ENCODE measurements around the gene THOC7. TPM values are rescaled to one million over a fixed set of nuclear protein-coding genes. Genes with fewer than 3 reads are reported as not detected.
A peak's percentile ranks its signal among the peaks of the same experiment; 100 is the strongest.

The THOC7 gene
- total RNA-seq, 1 donor from 2014 or later, result 48.9 TPM

DNA sequence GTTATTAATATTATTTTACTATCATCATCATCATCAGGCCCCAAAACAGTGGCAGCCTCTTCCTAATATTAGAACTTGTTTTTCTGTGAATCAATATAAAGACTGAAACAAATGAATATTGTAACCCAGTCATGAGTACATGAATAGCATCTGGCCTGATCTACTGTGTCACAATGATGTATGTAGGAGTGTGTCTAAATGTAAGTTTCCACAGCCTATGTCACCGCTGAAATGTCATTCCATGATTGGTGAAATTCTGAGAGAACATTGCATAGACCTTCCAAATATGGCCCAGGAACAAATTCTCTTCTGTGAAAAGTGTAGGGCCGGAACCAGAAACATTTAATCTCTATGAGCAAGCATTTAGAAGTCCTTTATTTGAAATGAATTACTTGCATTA is 65.1 kb downstream of the THOC7 start:
- no peak for TF ChIP-seq CTCF (IDR thresholded peaks at IDR 0.05)
- Mint-ChIP-seq H3K36me3 (ENCODE audit: low read depth) (no peaks in the 10 kb centered on the region), H3K27me3 (ENCODE audit: low read depth) (peaks cover 9% of the 10 kb centered on the region), H3K27ac (ENCODE audit: unreplicated experiment) (no peak overlapping the region), H3K4me1 (ENCODE audit: low read depth) (no peaks in the 10 kb centered on the region), H3K4me3 (ENCODE audit: unreplicated experiment) (no peak overlapping the region), H3K9me3 (ENCODE audit: low read depth) (no peaks in the 10 kb centered on the region)
- no peak for DNase-seq (ENCODE audit: low spot score)

GRCh38 chr3:63795438-63795837 is 68.2 kb downstream of the THOC7 start:
- Mint-ChIP-seq H3K4me1 (ENCODE audit: low read depth) (no peaks in the 10 kb centered on the region), H3K27me3 (ENCODE audit: low read depth) (peaks cover 6% of the 10 kb centered on the region), H3K4me3 (ENCODE audit: unreplicated experiment) (no peak overlapping the region), H3K36me3 (ENCODE audit: low read depth) (no peaks in the 10 kb centered on the region), H3K27ac (ENCODE audit: unreplicated experiment) (no peak overlapping the region), H3K9me3 (ENCODE audit: low read depth) (no peaks in the 10 kb centered on the region)
- no peak for DNase-seq (ENCODE audit: low spot score)
- TF ChIP-seq CTCF (IDR thresholded peaks at IDR 0.05), result no peak

DNA sequence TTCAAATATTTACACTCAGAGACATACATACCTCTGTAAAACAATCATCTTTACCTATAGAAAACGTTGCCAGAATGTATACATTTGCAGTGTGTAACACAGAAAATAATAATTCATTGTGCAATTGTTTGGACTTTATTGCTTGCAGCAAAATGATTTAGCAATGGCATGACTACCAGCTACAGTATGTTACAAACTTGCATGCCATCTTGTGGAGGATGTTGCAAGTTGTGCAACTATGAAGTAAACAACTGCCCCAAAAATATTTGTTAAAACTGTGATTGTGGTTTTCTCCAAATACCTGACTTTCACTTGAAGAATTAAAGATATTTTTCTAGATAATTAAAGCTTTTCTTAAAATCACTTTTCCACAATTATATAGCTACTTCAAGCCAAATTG is 71.6 kb downstream of the THOC7 start:
- DNase-seq (ENCODE audit: low spot score), result no peak
- H3K27me3 Mint-ChIP-seq (ENCODE audit: low read depth), result peaks cover 2% of the 10 kb centered on the region

More for the DNA sequence above, 71.6 kb downstream of the THOC7 start:
- H3K4me1 Mint-ChIP-seq (ENCODE audit: low read depth), result no peaks in the 10 kb centered on the region
- peak; percentile 75 for TF ChIP-seq CTCF (IDR thresholded peaks at IDR 0.05)
- H3K9me3 Mint-ChIP-seq (ENCODE audit: low read depth), result no peaks in the 10 kb centered on the region
- H3K36me3 Mint-ChIP-seq (ENCODE audit: low read depth), result no peaks in the 10 kb centered on the region
- H3K27ac Mint-ChIP-seq (ENCODE audit: unreplicated experiment), result no peak overlapping the region
- H3K4me3 Mint-ChIP-seq (ENCODE audit: unreplicated experiment), result no peak overlapping the region

Other genes starting within 250 kb of the THOC7 start
- gene SNTN, start 211.1 kb downstream of the THOC7 start, total RNA-seq, result not detected in 3 replicates
- gene C3orf49, start 44.5 kb downstream of the THOC7 start, total RNA-seq, result not detected in 3 replicates
- gene ATXN7, start 62 bp upstream of the THOC7 start, total RNA-seq, result 19.1 to 20.6 TPM (median 19.5 TPM) in 3 replicates
- not detected in 3 replicates for gene SCAANT1, start 48.6 kb upstream of the THOC7 start, total RNA-seq
- 64.2 to 86.4 TPM (median 65.0 TPM) in 3 replicates for gene PSMD6, start 159.7 kb upstream of the THOC7 start, total RNA-seq

Data from chondrocyte (in vitro differentiated cells).